RWPE2 (cell line): Measurements from ENCODE around the gene PIF1.

Experiments used
- ATAC-seq: fragments of 200-7000 bp; cut with Tn5 transposase; 3 replicates; pipeline ENCODE4 v1.9.1; 2021; ENCODE audit warnings: low read depth
- DNase-seq: peaks from one replicate; pipeline ENCODE4 v3.0.0-alpha.2; 2020; ENCODE audit warnings: low spot score
- H3K27ac ChIP-seq: fragments of 450-650 bp; 2 replicates; pipeline ENCODE4 v1.5.1; 2017; ENCODE audit warnings: mild to moderate bottlenecking; ENCODE audit not compliant: poor library complexity, severe bottlenecking
- H3K27me3 ChIP-seq: fragments of 250-450 bp; sonication (Bioruptor Pico); 2 replicates; pipeline ENCODE4 v1.5.1; 2021; ENCODE audit warnings: mild to moderate bottlenecking, moderate library complexity; ENCODE audit not compliant: insufficient read depth, poor library complexity, severe bottlenecking
- H3K36me3 ChIP-seq: fragments of 250-450 bp; sonication (Bioruptor Pico); 2 replicates; pipeline ENCODE4 v1.5.1; 2020; ENCODE audit warnings: low read depth, mild to moderate bottlenecking, moderate library complexity
- H3K4me1 ChIP-seq: fragments of 250-450 bp; sonication (Bioruptor Pico); 2 replicates; pipeline ENCODE4 v1.5.1; 2021; ENCODE audit warnings: mild to moderate bottlenecking, moderate library complexity; ENCODE audit not compliant: insufficient read depth, poor library complexity, severe bottlenecking
- H3K4me3 ChIP-seq: fragments of 250-450 bp; sonication (Bioruptor Pico); 2 replicates; pipeline ENCODE4 v1.5.1; 2021; ENCODE audit warnings: mild to moderate bottlenecking, moderate library complexity; ENCODE audit not compliant: severe bottlenecking
- H3K9me3 ChIP-seq: fragments of 250-450 bp; sonication (Bioruptor Pico); 2 replicates; pipeline ENCODE4 v1.5.1; 2021; ENCODE audit warnings: mild to moderate bottlenecking, moderate library complexity; ENCODE audit not compliant: severe bottlenecking
- TF ChIP-seq, protein P1 (sequence below): fragments of 450-650 bp; IDR thresholded peaks from one replicate; pipeline ENCODE4 v1.5.1; 2017; ENCODE audit warnings: mild to moderate bottlenecking, moderate library complexity; ENCODE audit not compliant: poor library complexity, severe bottlenecking

Gene PIF1

DNA sequence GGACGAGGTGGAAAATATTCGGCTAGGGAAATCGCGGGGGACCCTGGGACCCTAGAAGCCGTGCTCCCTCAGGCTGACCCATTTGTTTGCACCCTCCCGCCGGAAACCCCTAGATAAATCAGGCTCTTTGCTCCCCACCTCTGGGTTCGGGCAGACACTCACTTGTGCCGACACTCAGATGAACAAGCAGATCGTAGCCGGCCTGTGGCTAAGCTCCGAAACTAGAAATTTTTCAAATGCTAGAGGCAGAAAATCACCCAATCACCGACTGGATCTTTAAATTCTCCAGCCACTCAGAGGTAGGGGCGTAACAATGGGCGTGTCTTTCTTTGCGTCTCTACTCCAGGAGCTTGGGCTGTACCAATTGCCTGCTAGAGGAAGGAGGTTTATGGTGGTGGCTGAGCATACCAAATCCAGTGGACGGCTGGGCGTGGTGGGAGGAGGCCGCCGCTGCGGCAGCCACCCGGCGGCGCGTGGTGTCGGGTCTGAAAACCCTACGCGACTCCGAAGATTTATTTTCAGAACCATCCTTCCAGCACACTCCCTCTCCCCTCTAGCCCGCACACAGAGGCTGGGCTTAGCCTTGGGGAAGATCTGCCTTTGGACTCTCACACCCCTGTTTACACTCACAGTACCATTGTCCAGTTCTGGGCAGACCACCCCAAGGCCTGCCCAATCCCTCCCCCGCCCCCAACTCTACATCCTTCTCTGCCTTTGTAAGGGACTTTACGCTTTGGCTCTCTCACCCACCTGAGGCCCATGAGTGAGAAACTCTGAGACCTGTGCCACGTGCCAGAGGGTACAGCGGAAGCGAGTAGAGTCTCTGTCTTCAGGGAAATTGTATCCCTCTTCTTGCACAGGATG is at the start of gene PIF1:
PIF1 (minus strand) TSS at position 217 of the 864 bp plus-strand sequence. CDS start 1,312 bp downstream, outside the sequence.
- Histone ChIP-seq H3K9me3 (no peaks in the 10 kb centered on the region), H3K36me3 (peaks cover 26% of the 10 kb centered on the region), H3K27ac (peak within 1 kb of the TSS; percentile 41), H3K27me3 (no peaks in the 10 kb centered on the region), H3K4me3 (peak within 1 kb of the TSS; percentile 50), H3K4me1 (peaks cover 7% of the 10 kb centered on the region)
- ATAC-seq (peak; percentile 93), DNase-seq (peak; percentile 98)
- TF ChIP-seq, protein P1, sequence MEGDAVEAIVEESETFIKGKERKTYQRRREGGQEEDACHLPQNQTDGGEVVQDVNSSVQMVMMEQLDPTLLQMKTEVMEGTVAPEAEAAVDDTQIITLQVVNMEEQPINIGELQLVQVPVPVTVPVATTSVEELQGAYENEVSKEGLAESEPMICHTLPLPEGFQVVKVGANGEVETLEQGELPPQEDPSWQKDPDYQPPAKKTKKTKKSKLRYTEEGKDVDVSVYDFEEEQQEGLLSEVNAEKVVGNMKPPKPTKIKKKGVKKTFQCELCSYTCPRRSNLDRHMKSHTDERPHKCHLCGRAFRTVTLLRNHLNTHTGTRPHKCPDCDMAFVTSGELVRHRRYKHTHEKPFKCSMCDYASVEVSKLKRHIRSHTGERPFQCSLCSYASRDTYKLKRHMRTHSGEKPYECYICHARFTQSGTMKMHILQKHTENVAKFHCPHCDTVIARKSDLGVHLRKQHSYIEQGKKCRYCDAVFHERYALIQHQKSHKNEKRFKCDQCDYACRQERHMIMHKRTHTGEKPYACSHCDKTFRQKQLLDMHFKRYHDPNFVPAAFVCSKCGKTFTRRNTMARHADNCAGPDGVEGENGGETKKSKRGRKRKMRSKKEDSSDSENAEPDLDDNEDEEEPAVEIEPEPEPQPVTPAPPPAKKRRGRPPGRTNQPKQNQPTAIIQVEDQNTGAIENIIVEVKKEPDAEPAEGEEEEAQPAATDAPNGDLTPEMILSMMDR: no peak

DNA sequence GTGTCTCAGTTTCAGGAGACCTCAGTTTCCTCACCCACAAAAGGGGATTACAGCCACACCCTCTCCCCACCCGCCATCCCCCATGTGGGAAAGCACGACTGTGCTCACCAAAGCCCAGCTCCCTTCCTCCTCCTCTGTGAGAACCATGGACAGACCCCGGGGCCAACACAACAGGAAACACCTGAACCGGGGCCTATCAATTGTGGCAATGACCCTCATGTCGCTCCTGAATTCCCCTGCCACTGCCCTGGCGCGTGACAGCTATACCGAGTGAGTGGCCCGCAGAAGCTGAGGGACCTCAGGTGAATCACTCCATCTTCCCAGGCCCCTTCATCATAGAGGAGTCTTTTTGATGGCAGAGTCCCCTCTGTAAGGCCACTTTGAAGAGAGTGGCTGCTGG is 44.9 kb upstream of the PIF1 start:
- no peaks in the 10 kb centered on the region for H3K9me3 ChIP-seq
- H3K27ac ChIP-seq: no peak overlapping the region
- no peak for DNase-seq
- no peak for ATAC-seq
- H3K4me1 ChIP-seq: no peaks in the 10 kb centered on the region
- no peaks in the 10 kb centered on the region for H3K27me3 ChIP-seq
- TF ChIP-seq, protein P1: no peak
- no peaks in the 10 kb centered on the region for H3K36me3 ChIP-seq
- no peak overlapping the region for H3K4me3 ChIP-seq

- TF ChIP-seq, protein P1: no peak
- no peaks in the 10 kb centered on the region for H3K9me3 ChIP-seq
- DNase-seq (no peak), ATAC-seq (no peak)
- no peaks in the 10 kb centered on the region for H3K36me3 ChIP-seq
- H3K4me1 ChIP-seq: no peaks in the 10 kb centered on the region
- no peak overlapping the region for H3K27ac ChIP-seq
- H3K4me3 ChIP-seq: no peak overlapping the region
- no peaks in the 10 kb centered on the region for H3K27me3 ChIP-seq
Measured at GRCh38 chr15:64869501-64869900, 44.1 kb upstream of the PIF1 start.

DNA sequence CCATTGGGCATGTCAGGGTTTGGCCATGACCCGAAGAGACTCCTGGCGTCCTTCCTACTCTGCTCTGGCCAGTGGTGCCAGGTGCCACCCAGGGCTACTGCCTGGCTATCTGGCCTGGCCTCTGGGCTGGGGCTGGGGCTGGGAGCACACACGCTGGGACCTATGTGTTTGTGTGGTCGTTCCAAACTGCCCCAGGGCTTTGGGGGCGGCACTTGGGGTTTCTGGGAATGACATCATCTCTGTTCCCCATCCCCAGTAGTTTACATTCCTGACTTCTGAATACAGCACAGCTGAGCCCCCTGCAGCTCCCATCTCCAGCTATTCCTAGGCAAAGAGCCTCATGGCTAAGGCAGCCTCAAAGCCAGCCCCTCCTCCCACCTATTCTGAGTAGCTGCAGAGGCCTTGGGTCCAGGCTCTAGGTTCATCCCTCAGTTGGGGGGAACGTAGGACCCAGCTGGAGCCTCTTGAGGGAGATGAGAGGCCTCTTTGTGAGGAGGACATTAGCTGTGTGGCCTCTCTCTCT is 40.6 kb upstream of the PIF1 start:
- TF ChIP-seq, protein P1: no peak
- H3K36me3 ChIP-seq: no peaks in the 10 kb centered on the region
- ATAC-seq: peak; percentile 35
- H3K4me1 ChIP-seq: no peaks in the 10 kb centered on the region
- DNase-seq: no peak
- H3K4me3 ChIP-seq: no peak overlapping the region
- no peak overlapping the region for H3K27ac ChIP-seq
- H3K9me3 ChIP-seq: no peaks in the 10 kb centered on the region
- H3K27me3 ChIP-seq: no peaks in the 10 kb centered on the region
